NCI-H446 treated with DMSO at 0.1 percent for 48 hours (cell line): ENCODE results near the gene PRG2.
"Not testable (repeated sequence)": the region's sequence is repeated elsewhere in the genome, so short reads cannot be mapped to it uniquely, and the experiment has no call there.

Source experiments
- DNase-seq: peaks from one replicate; lab custom pipeline; 2025; lab: John Stamatoyannopoulos, UW

PRG2 gene

DNA sequence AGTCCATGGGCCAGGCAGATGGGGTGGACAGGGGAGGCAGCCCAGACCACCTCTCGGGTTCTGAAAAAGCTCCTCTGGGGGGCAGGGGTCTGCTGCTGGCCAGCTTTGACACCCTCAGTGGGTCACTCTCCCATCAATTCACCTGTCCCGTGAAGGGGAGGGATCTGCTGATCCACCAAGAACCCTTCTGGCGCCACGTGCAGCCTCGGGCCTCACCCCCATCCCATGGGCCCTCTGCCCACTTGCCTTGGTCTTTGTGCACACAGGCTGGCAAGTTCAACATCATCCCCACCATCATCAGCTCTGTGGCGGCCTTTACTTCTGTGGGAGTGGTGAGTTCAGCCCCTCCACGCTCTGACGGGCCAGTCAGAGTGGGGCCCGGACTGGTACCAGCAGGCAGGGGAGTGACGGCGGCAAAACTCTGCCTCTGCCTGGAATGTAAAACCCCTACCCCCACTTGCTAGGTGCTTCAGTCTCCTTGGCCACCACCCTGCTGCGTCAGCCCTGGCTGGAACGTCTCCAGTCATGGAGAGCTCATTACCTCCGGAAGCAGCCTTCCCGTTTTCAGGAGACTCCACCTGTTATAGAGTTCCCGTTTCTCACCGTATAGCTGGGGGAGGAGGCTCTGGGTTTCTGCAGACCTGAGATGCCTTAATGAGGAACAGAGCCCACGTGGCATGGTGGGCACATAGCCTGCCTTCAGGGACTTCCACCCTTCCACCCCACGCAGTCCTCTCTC is 22.2 kb downstream of the PRG2 start:
- DNase-seq: no peak

DNA sequence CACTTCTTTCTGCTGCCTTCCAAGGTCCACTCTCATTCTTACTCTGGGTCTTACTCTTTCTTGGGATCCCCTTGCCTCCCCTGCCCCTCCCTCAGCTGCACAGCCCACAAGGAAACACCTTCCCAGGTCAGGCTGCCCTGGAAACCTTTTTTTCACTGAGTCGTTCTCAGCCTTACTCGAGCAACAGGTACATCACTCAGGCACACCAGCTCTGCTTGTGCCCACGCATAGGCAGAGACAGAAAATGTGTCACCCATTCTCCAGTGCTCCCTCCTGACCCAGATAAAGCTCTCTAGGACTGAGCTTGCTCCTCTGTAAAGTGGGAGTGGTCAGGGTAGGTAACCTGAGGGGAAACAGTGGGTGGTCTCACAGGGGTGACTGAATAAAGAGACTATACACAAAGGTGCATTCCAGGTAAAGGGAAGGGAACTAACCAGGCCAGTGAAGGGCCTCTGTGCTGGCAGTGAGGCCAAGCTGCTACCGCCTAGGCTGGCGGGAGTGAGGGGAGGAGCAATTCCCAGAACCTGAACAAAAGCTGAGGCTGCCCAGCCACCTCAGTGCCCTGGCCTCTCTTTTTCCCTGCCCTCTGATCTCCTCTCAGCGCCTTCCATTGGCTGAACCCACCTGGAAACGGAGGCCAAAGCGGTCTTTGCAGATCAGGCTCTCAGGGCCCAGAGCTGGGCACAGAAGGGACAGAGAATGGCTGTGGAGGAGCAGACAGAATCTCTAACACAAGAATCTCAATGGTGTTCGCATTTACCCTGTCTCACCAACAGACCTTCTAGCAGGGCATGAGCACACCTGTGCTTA is 25.4 kb downstream of the PRG2 start:
- DNase-seq: no peak

DNA sequence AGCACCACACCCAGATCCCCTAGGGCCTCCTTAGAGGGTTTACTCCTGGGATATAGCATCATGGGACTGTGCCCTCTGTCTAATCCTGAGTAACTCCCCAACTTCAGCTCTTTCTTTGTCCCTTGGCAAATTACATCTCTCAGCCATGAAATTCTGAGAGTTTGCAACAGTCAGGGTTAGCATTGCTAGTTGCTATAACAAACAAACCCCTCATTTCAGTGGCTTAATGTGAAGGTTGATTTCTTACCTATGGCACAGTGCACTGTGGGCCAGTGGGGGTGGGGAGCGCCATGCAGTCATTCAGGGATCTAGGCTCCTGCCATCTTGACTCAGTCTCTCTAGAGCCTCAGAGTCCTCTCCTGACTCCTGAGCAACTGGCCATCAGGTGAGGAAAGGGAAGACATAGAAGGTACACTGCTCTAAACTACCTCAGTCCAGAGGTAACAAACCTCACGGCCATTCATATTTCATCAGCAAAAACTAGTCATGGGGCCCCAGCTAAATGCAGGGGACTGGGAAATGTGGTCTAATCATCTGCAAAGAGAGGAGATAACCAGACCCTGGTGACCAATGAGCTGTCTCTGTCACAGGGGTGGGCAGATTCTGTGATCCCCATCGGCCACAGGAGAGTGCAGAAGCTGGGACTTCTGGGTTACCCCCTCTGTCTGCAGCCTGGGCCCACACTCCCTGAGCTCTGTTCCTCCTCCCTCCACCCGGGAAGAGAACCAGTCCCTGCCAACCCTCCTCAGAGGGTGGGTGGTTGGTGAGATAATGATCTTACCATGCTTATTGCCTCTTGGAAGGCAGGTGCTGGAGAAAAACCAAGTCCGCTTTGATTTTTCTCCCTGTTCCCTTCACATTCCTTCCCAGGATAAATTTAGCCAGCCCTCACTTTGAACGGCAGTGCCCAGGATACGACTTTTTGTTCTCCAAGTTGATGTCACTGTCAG is 27.0 kb downstream of the PRG2 start:
- DNase-seq: no peak

DNA sequence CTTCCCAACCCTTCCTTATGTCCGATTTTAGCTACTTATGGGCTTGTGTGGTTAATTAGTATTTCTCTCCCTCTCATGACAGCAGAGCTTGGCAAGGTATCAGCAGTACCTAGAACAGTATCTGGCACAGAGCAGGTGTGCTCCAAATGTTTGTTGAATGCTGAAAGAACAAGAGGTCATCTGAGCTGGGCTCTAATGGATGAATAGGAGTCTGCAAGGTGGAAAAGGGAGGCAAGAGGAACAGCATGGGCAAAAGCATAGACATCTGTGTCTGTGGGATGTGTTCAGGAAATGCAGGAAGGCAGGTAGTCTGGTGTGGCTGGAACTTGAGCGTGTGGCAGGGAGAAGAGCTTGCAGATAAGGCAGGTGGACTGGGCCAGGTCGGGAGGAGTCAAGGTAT is 28.5 kb downstream of the PRG2 start:
- DNase-seq: no peak

GRCh38 chr11:57361420-57361819 is 29.0 kb downstream of the PRG2 start:
- not testable (repeated sequence) for DNase-seq

DNA sequence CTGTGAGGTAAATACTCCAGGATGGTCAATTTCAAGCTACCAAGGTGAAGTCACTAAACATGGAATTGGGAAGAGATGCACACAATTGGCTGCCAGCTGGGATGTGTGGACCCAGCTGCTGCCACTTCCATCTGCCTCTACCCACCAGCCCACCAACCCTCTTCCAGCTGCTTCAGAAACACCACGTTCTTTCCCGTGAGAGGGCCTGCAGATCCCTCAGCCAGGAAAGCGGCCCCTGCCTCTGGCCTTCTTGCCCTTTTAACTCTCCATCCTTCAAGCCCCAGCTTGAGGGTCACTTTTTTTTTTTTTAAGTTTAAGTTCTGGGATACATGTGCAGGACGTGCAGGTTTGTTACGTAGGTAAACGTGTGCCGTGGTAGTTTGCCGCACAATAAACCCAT is 29.5 kb downstream of the PRG2 start:
- no peak for DNase-seq

- DNase-seq: no peak
These were observed 30.4 kb downstream of the PRG2 start for GRCh38 chr11:57359896-57360690.

DNA sequence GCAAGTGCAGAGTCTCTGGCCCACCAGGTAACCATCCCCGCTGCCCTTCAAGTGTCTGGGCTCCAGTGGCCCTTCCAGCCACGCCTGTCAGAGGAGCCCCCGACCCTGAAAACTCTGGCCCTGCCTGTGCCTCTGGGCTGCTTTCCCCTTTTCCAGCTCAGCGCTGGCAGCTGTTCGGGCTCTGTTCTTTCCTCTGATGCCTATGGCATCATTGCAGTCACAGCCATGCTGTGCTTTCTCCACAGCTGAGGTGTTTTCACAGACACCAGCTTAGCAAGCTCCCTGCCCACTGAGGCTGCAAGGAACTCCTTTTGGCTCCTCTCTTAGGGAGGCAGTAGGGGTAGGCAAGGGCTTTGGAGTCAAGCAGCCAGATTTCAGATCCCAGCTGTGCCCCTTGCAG is 31.1 kb downstream of the PRG2 start:
- DNase-seq: no peak

- no peak for DNase-seq
These were observed 31.5 kb downstream of the PRG2 start for GRCh38 chr11:57358991-57359390.

DNA sequence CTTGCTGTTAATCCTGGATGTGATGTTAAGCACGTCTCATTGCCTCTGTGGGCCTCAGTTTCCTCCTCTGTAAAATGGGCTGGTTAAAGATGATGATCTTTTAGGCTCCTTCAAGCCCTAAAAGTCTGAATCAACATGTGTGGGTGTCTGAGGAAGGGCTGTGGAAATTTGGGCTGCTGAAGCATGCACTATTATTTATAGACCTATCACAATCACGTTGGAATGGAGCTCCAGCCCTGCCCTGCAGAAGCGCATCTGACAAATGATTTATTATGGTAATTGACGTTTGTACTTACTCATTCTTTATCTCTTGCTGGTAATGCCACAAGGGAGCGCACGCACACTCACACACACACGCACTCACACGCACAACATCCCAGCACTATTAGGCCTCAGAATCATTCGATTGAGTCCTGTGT is 31.9 kb downstream of the PRG2 start:
- no peak for DNase-seq

- DNase-seq: no peak
These were observed 32.6 kb downstream of the PRG2 start for GRCh38 chr11:57357856-57358255.

- DNase-seq: no peak
These were observed 33.1 kb downstream of the PRG2 start for GRCh38 chr11:57357310-57357709.

DNA sequence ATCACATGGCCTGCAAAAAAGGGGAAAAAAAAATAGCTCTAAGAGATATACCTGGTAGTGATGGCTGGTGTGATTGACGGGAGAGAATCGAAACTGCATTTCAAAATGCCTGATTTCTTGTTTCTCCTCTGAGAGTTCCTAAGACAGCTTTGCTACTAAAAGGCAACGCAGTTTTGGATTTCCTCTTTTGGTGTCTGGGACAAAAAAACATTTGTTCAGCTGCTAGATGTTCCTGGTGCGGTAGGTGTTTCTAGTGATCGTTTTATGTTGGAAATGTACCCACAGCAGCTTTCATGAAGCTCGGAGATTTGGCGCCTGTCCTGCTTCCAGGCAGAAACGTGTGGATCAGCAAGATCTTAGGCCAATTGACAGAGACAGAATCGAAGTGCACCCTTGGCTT is 34.2 kb downstream of the PRG2 start:
- DNase-seq: no peak

- DNase-seq: no peak
These were observed 35.8 kb downstream of the PRG2 start for GRCh38 chr11:57354699-57355098.

- no peak for DNase-seq
These were observed 36.6 kb downstream of the PRG2 start for GRCh38 chr11:57353852-57354251.

DNA sequence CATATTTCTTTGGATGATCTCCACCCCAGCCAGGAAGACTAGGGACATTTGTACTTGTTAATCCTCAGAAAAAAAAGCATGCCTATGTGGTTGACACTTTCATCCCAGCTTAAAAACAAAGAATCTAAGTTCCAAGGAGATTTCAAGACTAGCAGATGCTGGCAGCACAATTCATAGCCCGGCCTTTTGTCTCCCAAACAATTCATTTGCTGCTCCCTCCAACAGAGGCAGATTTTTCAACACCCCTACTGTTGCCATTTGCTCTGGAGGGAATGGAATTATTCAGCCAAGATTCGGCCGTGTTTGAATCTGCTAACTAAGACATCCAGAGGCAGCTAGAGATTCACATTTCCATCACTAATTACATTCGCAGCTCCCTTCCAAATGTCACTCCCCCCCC is 37.0 kb downstream of the PRG2 start:
- no peak for DNase-seq

GRCh38 chr11:57353036-57353435 is 37.4 kb downstream of the PRG2 start:
- no peak for DNase-seq

GRCh38 chr11:57349491-57350274 is 40.8 kb downstream of the PRG2 start:
- DNase-seq: no peak

GRCh38 chr11:57348636-57349313 is 41.7 kb downstream of the PRG2 start:
- no peak for DNase-seq

GRCh38 chr11:57348052-57348451 is 42.4 kb downstream of the PRG2 start:
- no peak for DNase-seq
